ENCODE results near the gene KRTAP5-11. TPM values are rescaled to one million over a fixed set of nuclear protein-coding genes. Genes with fewer than 3 reads are reported as not detected.

The KRTAP5-11 gene
- total and polyA plus RNA-seq, 2 of the 4 experiments (the other 2 are of a cell fraction): not detected

DNA sequence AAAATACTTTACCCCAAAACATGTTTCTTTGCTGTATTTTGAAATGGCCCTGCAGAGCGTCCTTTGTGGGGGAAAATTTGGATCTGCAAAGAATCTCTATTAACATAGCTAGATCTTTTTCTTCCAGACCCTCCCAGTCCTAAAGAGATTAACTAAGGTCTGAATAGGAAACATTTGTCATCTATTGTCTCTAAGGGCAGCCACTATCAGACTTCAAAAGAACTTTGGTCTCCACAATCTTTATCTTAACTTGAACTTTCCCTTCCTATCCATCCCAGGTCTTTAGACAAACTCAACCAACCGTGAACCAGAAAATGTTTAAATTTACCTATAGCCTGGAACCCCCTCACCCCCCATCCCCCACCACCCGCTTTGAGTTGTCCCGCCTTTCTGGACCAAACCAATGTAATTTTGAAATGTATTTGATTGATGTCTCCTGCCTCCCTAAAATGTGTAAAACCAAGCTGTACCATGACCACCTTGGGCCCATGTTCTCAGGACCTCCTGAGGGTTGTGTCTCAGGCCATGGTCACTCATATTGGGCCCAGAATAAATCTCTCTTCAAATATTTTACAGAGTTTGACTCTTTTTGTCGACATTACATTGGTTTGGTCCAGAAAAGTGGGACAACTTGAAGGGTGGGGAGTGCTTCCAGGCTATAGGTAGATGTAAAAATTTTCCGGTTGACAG lies 38.0 kb downstream of the KRTAP5-11 start:
- Histone ChIP-seq H3K4me3 (ENCODE audit: insufficient read depth, low read depth, low read length) (no peak overlapping the region), H3K4me2 (ENCODE audit: low read depth, low read length) (no peak overlapping the region), H3K4ac (ENCODE audit: low read depth, low read length) (no peak overlapping the region), H3K27me3 (ENCODE audit: control insufficient read depth, insufficient read depth, low read length) (peaks cover 11% of the 10 kb centered on the region), H3K9me1 (ENCODE audit: insufficient read depth, low read length) (no peaks in the 10 kb centered on the region), H2BK120ac (ENCODE audit: low read depth, low read length) (no peak overlapping the region), H3K36me3 (ENCODE audit: control insufficient read depth, insufficient read depth, low read length) (no peaks in the 10 kb centered on the region), H2AFZ (replicated peaks; ENCODE audit: low read length, poor library complexity) (no peak overlapping the region), H3K9ac (ENCODE audit: low read depth, low read length) (no peak overlapping the region), H2BK15ac (ENCODE audit: low read depth, low read length) (no peak overlapping the region), H4K8ac (ENCODE audit: low read depth in 2 of 2, low read length in 2 of 2) (no peak overlapping the region), H4K20me1 (ENCODE audit: insufficient read depth, low read length) (no peaks in the 10 kb centered on the region), H2BK5ac (ENCODE audit: low read depth, low read length, poor library complexity, severe bottlenecking) (no peak overlapping the region), H3K18ac (ENCODE audit: low read depth, low read length) (no peak overlapping the region), H3K14ac (replicated peaks; ENCODE audit: low read depth, low read length) (no peak overlapping the region), H3K23ac (ENCODE audit: low read depth, low read length) (no peak overlapping the region), H3K4me1 (ENCODE audit: control insufficient read depth, insufficient read depth, low read length) (no peaks in the 10 kb centered on the region), H3K56ac (ENCODE audit: extremely low read depth, insufficient read depth, low read length) (no peak overlapping the region), H2AK5ac (ENCODE audit: low read depth, low read length) (no peak overlapping the region), H4K5ac (ENCODE audit: low read depth, low read length) (no peak overlapping the region), H2BK20ac (ENCODE audit: low read depth, low read length) (no peak overlapping the region), H4K91ac (ENCODE audit: insufficient read depth, low read depth, low read length) (no peak overlapping the region), H3K9me3 (ENCODE audit: control insufficient read depth, insufficient read depth, low read length) (no peaks in the 10 kb centered on the region), H2AK9ac (replicated peaks; ENCODE audit: low read depth, low read length, poor library complexity) (no peak overlapping the region), H3K79me1 (ENCODE audit: low read depth in 1 of 2, low read length in 2 of 2) (no peaks in the 10 kb centered on the region), H3K27ac (ENCODE audit: insufficient read depth, low read length) (no peak overlapping the region)
- no TSS peak for BruUV-seq (replicated peaks)
- in situ Hi-C loops (cut with MboI; ENCODE audit: low sequenced_read_pairs): no loop called here
- TF ChIP-seq BHLHE40 (IDR thresholded peaks at IDR 0.05; ENCODE audit: low read depth, low read length) (no peak), MAFK (IDR thresholded peaks at IDR 0.05; ENCODE audit: low read depth, low read length) (no peak), RCOR1 (IDR thresholded peaks at IDR 0.05; ENCODE audit: insufficient replicate concordance, low read length) (no peak), NFE2L2 (IDR thresholded peaks at IDR 0.05; ENCODE audit: low read depth, low read length) (no peak), RAD21 (IDR thresholded peaks at IDR 0.05; ENCODE audit: low read length) (no peak), MAZ (IDR thresholded peaks at IDR 0.05; ENCODE audit: borderline replicate concordance, low read depth, low read length) (no peak), POLR2A (IDR thresholded peaks at IDR 0.05; ENCODE audit: low read depth, low read length) (no peak), RFX5 (IDR thresholded peaks at IDR 0.05; ENCODE audit: low read depth, low read length) (no peak)
- TF ChIP-seq, protein P1, sequence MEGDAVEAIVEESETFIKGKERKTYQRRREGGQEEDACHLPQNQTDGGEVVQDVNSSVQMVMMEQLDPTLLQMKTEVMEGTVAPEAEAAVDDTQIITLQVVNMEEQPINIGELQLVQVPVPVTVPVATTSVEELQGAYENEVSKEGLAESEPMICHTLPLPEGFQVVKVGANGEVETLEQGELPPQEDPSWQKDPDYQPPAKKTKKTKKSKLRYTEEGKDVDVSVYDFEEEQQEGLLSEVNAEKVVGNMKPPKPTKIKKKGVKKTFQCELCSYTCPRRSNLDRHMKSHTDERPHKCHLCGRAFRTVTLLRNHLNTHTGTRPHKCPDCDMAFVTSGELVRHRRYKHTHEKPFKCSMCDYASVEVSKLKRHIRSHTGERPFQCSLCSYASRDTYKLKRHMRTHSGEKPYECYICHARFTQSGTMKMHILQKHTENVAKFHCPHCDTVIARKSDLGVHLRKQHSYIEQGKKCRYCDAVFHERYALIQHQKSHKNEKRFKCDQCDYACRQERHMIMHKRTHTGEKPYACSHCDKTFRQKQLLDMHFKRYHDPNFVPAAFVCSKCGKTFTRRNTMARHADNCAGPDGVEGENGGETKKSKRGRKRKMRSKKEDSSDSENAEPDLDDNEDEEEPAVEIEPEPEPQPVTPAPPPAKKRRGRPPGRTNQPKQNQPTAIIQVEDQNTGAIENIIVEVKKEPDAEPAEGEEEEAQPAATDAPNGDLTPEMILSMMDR (conservative IDR thresholded peaks at IDR 0.05; ENCODE audit: low read depth, low read length): no peak
- TF ChIP-seq, protein P2, sequence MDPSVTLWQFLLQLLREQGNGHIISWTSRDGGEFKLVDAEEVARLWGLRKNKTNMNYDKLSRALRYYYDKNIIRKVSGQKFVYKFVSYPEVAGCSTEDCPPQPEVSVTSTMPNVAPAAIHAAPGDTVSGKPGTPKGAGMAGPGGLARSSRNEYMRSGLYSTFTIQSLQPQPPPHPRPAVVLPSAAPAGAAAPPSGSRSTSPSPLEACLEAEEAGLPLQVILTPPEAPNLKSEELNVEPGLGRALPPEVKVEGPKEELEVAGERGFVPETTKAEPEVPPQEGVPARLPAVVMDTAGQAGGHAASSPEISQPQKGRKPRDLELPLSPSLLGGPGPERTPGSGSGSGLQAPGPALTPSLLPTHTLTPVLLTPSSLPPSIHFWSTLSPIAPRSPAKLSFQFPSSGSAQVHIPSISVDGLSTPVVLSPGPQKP (IDR thresholded peaks at IDR 0.05; ENCODE audit: borderline replicate concordance, low read depth, low read length): no peak
- 71% methylated on average over 1 of the region's 6 CpGs; no CpG with 5 or more reads in 1 of the 2 experiments for WGBS, 2 experiments (ENCODE audit: extremely low coverage in 2 of 2, insufficient read length in 1 of 2)
- DNase-seq (no peak), ATAC-seq (ENCODE audit: low read depth) (no peak)
- CTCF ChIA-PET: no interaction called here
- POLR2A ChIA-PET (ENCODE audit: unreplicated experiment): no interaction called here
- intact Hi-C loops (cut with micrococcal nuclease): no loop called here
- dilution Hi-C loops (cut with HindIII; ENCODE audit: low sequenced_read_pairs, unreplicated experiment): no loop called here

Measured in IMR-90 (cell line).